ENCODE results near the gene DDX5. TPM values are rescaled to one million over a fixed set of nuclear protein-coding genes. Genes with fewer than 3 reads are reported as not detected.

The DDX5 gene
- total and polyA plus RNA-seq, 2 of the 13 experiments (the other 11 are each of a cell fraction or from before 2014, with no cell fraction given) = 503 to 684 TPM

DNA sequence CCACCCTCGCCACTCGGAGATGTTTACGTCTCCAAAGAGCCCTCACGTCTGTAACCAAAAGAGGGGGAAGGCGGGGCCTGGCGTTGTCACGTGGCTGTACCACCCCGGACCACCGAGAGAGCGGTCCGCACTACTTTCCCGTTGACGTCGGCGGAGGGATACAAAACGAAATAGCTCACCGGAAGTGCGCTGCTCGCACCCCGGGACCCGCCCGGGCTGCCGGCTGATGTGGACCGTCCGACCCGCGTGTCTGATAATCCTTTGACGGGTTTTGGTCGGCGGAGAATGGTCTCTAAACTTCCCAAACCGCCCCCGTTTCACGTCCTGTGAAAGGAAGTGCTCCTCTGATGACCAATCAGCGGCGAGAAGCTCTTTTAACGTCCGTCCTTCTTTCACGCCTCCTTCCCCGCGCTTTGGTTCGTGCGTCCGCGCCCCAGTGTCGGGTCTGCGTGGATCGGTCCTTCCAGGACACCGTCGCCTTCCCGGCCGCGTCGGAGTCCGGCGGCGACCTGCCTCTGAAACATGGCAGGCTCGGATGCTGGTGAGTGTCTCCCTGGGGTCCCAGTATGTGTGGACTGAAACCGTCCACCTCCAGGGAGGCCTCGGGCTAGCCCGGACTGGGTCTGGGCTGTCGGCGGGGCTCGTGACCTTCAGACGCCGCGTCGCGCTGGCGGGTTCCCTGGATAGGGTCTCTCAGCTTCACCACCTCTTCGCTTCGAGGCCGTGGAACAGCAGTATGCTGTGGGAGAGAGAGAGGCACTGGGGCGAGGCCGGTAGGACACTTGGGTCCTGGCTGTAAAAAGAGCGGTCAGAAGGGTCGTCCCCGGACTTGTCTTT, 705 bp upstream of the DDX5 start, which contains the start of gene CEP95 (continued):
- TF ChIP-seq RBFOX2 (IDR thresholded peaks at IDR 0.05; ENCODE audit: low read depth, low read length) (peak; percentile 78), ZNF644 (CRISPR knock-in tag; IDR thresholded peaks at IDR 0.05; ENCODE audit: low read depth) (no peak), PHF8 (CRISPR knock-in tag; IDR thresholded peaks at IDR 0.05) (peak; percentile 89), ZNF17 (CRISPR knock-in tag; IDR thresholded peaks at IDR 0.05) (no peak), NFYB (CRISPR knock-in tag; IDR thresholded peaks at IDR 0.05) (peak; percentile 84), TOE1 (CRISPR knock-in tag; IDR thresholded peaks at IDR 0.05) (no peak), ZNF10 (CRISPR knock-in tag; IDR thresholded peaks at IDR 0.05; ENCODE audit: borderline replicate concordance, low read depth) (no peak), ZBTB3 (CRISPR knock-in tag; IDR thresholded peaks at IDR 0.05; ENCODE audit: borderline replicate concordance, low read depth) (peak; percentile 86; the same call in 1 of the 2 replicates), SMAD1 (CRISPR knock-in tag; IDR thresholded peaks at IDR 0.05; ENCODE audit: borderline replicate concordance, low read depth) (peak; percentile 21; the same call in 1 of the 2 replicates), SMARCC2 (IDR thresholded peaks at IDR 0.05) (no peak), NRL (CRISPR knock-in tag; IDR thresholded peaks at IDR 0.05; ENCODE audit: borderline replicate concordance) (peak; percentile 91; the same call in 1 of the 2 replicates), CCAR2 (optimal IDR thresholded peaks at IDR 0.05; ENCODE audit: low read depth, low read length) (peak; percentile 83), ZNF777 (CRISPR knock-in tag; IDR thresholded peaks at IDR 0.05) (peak; percentile 79), CHCHD3 (CRISPR knock-in tag; IDR thresholded peaks at IDR 0.05) (no peak; the same call in 1 of the 2 replicates), ZFP62 (CRISPR knock-in tag; IDR thresholded peaks at IDR 0.05) (no peak)
- TF ChIP-seq, protein P1, sequence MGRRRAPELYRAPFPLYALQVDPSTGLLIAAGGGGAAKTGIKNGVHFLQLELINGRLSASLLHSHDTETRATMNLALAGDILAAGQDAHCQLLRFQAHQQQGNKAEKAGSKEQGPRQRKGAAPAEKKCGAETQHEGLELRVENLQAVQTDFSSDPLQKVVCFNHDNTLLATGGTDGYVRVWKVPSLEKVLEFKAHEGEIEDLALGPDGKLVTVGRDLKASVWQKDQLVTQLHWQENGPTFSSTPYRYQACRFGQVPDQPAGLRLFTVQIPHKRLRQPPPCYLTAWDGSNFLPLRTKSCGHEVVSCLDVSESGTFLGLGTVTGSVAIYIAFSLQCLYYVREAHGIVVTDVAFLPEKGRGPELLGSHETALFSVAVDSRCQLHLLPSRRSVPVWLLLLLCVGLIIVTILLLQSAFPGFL (CRISPR knock-in tag; IDR thresholded peaks at IDR 0.05) = 0 out of 2 replicates have a peak, but pooled peaks have one; percentile 88
- TF ChIP-seq, protein P2, sequence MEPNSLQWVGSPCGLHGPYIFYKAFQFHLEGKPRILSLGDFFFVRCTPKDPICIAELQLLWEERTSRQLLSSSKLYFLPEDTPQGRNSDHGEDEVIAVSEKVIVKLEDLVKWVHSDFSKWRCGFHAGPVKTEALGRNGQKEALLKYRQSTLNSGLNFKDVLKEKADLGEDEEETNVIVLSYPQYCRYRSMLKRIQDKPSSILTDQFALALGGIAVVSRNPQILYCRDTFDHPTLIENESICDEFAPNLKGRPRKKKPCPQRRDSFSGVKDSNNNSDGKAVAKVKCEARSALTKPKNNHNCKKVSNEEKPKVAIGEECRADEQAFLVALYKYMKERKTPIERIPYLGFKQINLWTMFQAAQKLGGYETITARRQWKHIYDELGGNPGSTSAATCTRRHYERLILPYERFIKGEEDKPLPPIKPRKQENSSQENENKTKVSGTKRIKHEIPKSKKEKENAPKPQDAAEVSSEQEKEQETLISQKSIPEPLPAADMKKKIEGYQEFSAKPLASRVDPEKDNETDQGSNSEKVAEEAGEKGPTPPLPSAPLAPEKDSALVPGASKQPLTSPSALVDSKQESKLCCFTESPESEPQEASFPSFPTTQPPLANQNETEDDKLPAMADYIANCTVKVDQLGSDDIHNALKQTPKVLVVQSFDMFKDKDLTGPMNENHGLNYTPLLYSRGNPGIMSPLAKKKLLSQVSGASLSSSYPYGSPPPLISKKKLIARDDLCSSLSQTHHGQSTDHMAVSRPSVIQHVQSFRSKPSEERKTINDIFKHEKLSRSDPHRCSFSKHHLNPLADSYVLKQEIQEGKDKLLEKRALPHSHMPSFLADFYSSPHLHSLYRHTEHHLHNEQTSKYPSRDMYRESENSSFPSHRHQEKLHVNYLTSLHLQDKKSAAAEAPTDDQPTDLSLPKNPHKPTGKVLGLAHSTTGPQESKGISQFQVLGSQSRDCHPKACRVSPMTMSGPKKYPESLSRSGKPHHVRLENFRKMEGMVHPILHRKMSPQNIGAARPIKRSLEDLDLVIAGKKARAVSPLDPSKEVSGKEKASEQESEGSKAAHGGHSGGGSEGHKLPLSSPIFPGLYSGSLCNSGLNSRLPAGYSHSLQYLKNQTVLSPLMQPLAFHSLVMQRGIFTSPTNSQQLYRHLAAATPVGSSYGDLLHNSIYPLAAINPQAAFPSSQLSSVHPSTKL (CRISPR knock-in tag; IDR thresholded peaks at IDR 0.05) = peak; percentile 37; the same call in 1 of the 2 replicates
- TF ChIP-seq, protein P3, sequence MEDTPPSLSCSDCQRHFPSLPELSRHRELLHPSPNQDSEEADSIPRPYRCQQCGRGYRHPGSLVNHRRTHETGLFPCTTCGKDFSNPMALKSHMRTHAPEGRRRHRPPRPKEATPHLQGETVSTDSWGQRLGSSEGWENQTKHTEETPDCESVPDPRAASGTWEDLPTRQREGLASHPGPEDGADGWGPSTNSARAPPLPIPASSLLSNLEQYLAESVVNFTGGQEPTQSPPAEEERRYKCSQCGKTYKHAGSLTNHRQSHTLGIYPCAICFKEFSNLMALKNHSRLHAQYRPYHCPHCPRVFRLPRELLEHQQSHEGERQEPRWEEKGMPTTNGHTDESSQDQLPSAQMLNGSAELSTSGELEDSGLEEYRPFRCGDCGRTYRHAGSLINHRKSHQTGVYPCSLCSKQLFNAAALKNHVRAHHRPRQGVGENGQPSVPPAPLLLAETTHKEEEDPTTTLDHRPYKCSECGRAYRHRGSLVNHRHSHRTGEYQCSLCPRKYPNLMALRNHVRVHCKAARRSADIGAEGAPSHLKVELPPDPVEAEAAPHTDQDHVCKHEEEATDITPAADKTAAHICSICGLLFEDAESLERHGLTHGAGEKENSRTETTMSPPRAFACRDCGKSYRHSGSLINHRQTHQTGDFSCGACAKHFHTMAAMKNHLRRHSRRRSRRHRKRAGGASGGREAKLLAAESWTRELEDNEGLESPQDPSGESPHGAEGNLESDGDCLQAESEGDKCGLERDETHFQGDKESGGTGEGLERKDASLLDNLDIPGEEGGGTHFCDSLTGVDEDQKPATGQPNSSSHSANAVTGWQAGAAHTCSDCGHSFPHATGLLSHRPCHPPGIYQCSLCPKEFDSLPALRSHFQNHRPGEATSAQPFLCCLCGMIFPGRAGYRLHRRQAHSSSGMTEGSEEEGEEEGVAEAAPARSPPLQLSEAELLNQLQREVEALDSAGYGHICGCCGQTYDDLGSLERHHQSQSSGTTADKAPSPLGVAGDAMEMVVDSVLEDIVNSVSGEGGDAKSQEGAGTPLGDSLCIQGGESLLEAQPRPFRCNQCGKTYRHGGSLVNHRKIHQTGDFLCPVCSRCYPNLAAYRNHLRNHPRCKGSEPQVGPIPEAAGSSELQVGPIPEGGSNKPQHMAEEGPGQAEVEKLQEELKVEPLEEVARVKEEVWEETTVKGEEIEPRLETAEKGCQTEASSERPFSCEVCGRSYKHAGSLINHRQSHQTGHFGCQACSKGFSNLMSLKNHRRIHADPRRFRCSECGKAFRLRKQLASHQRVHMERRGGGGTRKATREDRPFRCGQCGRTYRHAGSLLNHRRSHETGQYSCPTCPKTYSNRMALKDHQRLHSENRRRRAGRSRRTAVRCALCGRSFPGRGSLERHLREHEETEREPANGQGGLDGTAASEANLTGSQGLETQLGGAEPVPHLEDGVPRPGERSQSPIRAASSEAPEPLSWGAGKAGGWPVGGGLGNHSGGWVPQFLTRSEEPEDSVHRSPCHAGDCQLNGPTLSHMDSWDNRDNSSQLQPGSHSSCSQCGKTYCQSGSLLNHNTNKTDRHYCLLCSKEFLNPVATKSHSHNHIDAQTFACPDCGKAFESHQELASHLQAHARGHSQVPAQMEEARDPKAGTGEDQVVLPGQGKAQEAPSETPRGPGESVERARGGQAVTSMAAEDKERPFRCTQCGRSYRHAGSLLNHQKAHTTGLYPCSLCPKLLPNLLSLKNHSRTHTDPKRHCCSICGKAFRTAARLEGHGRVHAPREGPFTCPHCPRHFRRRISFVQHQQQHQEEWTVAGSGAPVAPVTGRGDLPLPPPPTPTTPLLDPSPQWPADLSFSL (CRISPR knock-in tag; IDR thresholded peaks at IDR 0.05) = no peak

All from HepG2 (cell line).